PC-9 (cell line): ENCODE data around the gene SPATA1. TPM values are rescaled to one million over a fixed set of nuclear protein-coding genes. Genes with fewer than 3 reads are reported as not detected.

ENCODE experiments used
- BruUV-seq: library from RNA; stranded (reverse); fragments of 400-500 nt; replicated peaks from 2 replicates; lab custom pipeline; 2021; lab: Mats Ljungman, UMichigan
- CTCF ChIA-PET: fragments of 300-600 bp; sonication (Branson Sonifier 250); formaldehyde crosslinking; loops from one replicate; lab custom pipeline; 2022; ENCODE audit warnings: antibody characterized with exemption; lab: Charles Lee
- POLR2A ChIA-PET: fragments of 300-600 bp; sonication (Branson Sonifier 250); formaldehyde crosslinking; loops from one replicate; lab custom pipeline; 2022; ENCODE audit warnings: antibody characterized with exemption; ENCODE audit not compliant: unreplicated experiment; lab: Charles Lee
- DNase-seq, 2 experiments: peaks; one replicate each; pipeline versions ENCODE4 v3.0.0 to v3.0.0-alpha.2; 2015 to 2022; ENCODE audit warnings: mixed read lengths in 1 of 2
- H2AFZ ChIP-seq: fragments of 200-600 bp; sonication (generic); 2 replicates; pipeline ENCODE4 v1.8.1; 2017; ENCODE audit warnings: antibody characterized with exemption
- H3F3A ChIP-seq: fragments of 200-600 bp; sonication (generic); 2 replicates; pipeline ENCODE4 v1.8.1; 2017; ENCODE audit warnings: antibody characterized with exemption, mild to moderate bottlenecking, low read depth; ENCODE audit not compliant: insufficient read depth
- H3K27ac ChIP-seq: fragments of 200-600 bp; sonication (generic); 2 replicates; pipeline ENCODE4 v1.6.1; 2016; ENCODE audit warnings: mixed run types
- H3K27me3 ChIP-seq: fragments of 200-600 bp; sonication (generic); 2 replicates; pipeline ENCODE4 v1.6.1; 2016; ENCODE audit warnings: low read depth, mixed run types; ENCODE audit not compliant: insufficient read depth
- H3K36me3 ChIP-seq: fragments of 200-600 bp; sonication (generic); 2 replicates; pipeline ENCODE4 v1.6.1; 2016; ENCODE audit warnings: low read depth, mixed run types
- H3K4me1 ChIP-seq: fragments of 200-600 bp; sonication (generic); replicated peaks from 2 replicates; pipeline ENCODE4 v1.6.1; 2016; ENCODE audit warnings: mixed run types; ENCODE audit not compliant: insufficient read depth
- H3K4me2 ChIP-seq: fragments of 200-600 bp; sonication (generic); 2 replicates; pipeline ENCODE4 v1.6.1; 2017; ENCODE audit warnings: mixed run types
- H3K4me3 ChIP-seq: fragments of 200-600 bp; sonication (generic); 2 replicates; pipeline ENCODE4 v1.6.1; 2016; ENCODE audit warnings: mixed run types
- H3K79me2 ChIP-seq: fragments of 200-600 bp; sonication (generic); 2 replicates; pipeline ENCODE4 v1.6.1; 2017; ENCODE audit warnings: low read depth, mixed run types
- H3K9me2 ChIP-seq: fragments of 200-600 bp; sonication (generic); 2 replicates; pipeline ENCODE4 v1.8.1; 2017; ENCODE audit warnings: mild to moderate bottlenecking; ENCODE audit not compliant: insufficient read depth
- H3K9me3 ChIP-seq: fragments of 200-600 bp; sonication (generic); 2 replicates; pipeline ENCODE4 v1.8.1; 2016; ENCODE audit warnings: low read depth; ENCODE audit not compliant: insufficient read depth
- H4K20me1 ChIP-seq: fragments of 200-600 bp; sonication (generic); 2 replicates; pipeline ENCODE4 v1.8.1; 2017; ENCODE audit not compliant: insufficient read depth
- EZH2 ChIP-seq: fragments of 200-600 bp; sonication (generic); IDR thresholded peaks from 2 replicates; pipeline ENCODE4 v1.8.0; 2017; ENCODE audit warnings: antibody characterized with exemption, low read depth
- intact Hi-C: fragments of 100-400 bp; cut with micrococcal nuclease; formaldehyde crosslinking; loops from one replicate; pipeline ENCODE4 v1.10.0; 2022; ENCODE audit not compliant: unreplicated experiment
- total RNA-seq: library from RNA; stranded (reverse); gene quantifications from 2 replicates; pipeline ENCODE4 v1.2.3, GENCODE V29; 2021
- TF ChIP-seq, protein P1 (sequence below): fragments of 200-600 bp; sonication (generic); conservative IDR thresholded peaks from 2 replicates; pipeline ENCODE4 v1.6.1; 2017; ENCODE audit warnings: mixed run types, antibody characterized with exemption, mild to moderate bottlenecking, moderate library complexity

SPATA1 gene
- total RNA-seq, 1 experiment from 2014 or later, result 1.9 TPM

GRCh38 chr1:84524590-84524989 is 18.4 kb downstream of the SPATA1 start:
- H3K27ac ChIP-seq, result no peak overlapping the region
- H3K36me3 ChIP-seq, result no peaks in the 10 kb centered on the region
- H2AFZ ChIP-seq, result no peak overlapping the region; the same call in 1 of the 2 replicates
- H3K4me1 ChIP-seq, result no peaks in the 10 kb centered on the region
- no peaks in the 10 kb centered on the region for H3K79me2 ChIP-seq
- no peaks in the 10 kb centered on the region for H3K9me2 ChIP-seq
- H3K9me3 ChIP-seq, result peaks cover 2% of the 10 kb centered on the region; the same call in 1 of the 2 replicates
- POLR2A ChIA-PET, result no interaction called here
- no peak overlapping the region for H3K4me3 ChIP-seq
- TF ChIP-seq EZH2, result no peak
- TF ChIP-seq, protein P1, sequence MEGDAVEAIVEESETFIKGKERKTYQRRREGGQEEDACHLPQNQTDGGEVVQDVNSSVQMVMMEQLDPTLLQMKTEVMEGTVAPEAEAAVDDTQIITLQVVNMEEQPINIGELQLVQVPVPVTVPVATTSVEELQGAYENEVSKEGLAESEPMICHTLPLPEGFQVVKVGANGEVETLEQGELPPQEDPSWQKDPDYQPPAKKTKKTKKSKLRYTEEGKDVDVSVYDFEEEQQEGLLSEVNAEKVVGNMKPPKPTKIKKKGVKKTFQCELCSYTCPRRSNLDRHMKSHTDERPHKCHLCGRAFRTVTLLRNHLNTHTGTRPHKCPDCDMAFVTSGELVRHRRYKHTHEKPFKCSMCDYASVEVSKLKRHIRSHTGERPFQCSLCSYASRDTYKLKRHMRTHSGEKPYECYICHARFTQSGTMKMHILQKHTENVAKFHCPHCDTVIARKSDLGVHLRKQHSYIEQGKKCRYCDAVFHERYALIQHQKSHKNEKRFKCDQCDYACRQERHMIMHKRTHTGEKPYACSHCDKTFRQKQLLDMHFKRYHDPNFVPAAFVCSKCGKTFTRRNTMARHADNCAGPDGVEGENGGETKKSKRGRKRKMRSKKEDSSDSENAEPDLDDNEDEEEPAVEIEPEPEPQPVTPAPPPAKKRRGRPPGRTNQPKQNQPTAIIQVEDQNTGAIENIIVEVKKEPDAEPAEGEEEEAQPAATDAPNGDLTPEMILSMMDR, result no peak
- H3F3A ChIP-seq, result no peaks in the 10 kb centered on the region
- CTCF ChIA-PET, result no interaction called here
- H3K4me2 ChIP-seq, result no peak overlapping the region
- no peaks in the 10 kb centered on the region for H3K27me3 ChIP-seq
- no peak for DNase-seq
- intact Hi-C loops, result no loop called here
- no TSS peak for BruUV-seq
- H4K20me1 ChIP-seq, result no peaks in the 10 kb centered on the region

- Histone ChIP-seq H3K36me3 (no peaks in the 10 kb centered on the region), H3K4me3 (no peak overlapping the region), H3K9me3 (peaks cover 2% of the 10 kb centered on the region; the same call in 1 of the 2 replicates), H4K20me1 (no peaks in the 10 kb centered on the region), H3K4me1 (no peaks in the 10 kb centered on the region), H3K79me2 (no peaks in the 10 kb centered on the region), H3F3A (no peaks in the 10 kb centered on the region), H3K4me2 (no peak overlapping the region), H3K9me2 (no peaks in the 10 kb centered on the region), H2AFZ (no peak overlapping the region), H3K27me3 (no peaks in the 10 kb centered on the region), H3K27ac (no peak overlapping the region)
- TF ChIP-seq EZH2, result no peak
- TF ChIP-seq, protein P1, result no peak
- intact Hi-C loops, result no loop called here
- ChIA-PET POLR2A (no interaction called here), CTCF (no interaction called here)
- no peak for DNase-seq
- BruUV-seq, result no TSS peak
Measured at GRCh38 chr1:84525779-84526178, 19.6 kb downstream of the SPATA1 start.

DNA sequence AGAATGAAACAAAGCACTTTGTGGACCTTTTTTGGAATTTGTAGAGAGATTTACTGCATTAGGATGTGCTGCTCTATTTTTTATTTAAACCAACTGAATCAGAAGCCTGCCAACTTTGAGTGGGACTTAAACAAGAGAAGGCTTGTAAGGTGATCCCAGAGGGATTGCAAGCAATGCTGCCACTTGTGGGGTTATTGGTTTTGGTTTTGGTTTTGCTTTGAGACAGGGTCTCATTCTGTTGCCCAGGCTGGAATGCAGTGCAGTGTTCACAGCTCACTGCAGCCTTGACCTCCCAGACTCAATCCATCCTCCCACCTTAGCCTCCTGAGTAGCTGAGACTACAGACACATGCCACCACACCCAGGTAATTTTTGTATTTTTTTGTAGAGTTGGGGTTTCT is 32.4 kb downstream of the SPATA1 start:
- Histone ChIP-seq H3K36me3 (no peaks in the 10 kb centered on the region), H3K4me1 (no peaks in the 10 kb centered on the region), H3K27ac (no peak overlapping the region), H3K27me3 (no peaks in the 10 kb centered on the region), H2AFZ (no peak overlapping the region), H3K9me3 (no peaks in the 10 kb centered on the region), H3F3A (peaks cover 7% of the 10 kb centered on the region; the same call in 1 of the 2 replicates), H3K4me2 (no peak overlapping the region), H3K9me2 (no peaks in the 10 kb centered on the region), H4K20me1 (no peaks in the 10 kb centered on the region), H3K79me2 (no peaks in the 10 kb centered on the region), H3K4me3 (no peak overlapping the region)
- POLR2A ChIA-PET, result interaction anchor here (0.6 kb wide), 1 partner anchor 1116 kb away, joined by 7 read pairs; no protein-coding TSS in a partner anchor
- no peak for TF ChIP-seq EZH2
- TF ChIP-seq, protein P1, result no peak
- no peak for DNase-seq
- intact Hi-C loops, result no loop called here
- BruUV-seq, result no TSS peak
- CTCF ChIA-PET, result no interaction called here
